ENCODE data around the gene DENND1A.
"Not testable (repeated sequence)": the region's sequence is repeated elsewhere in the genome, so short reads cannot be mapped to it uniquely, and the experiment has no call there.

The DENND1A gene

GRCh38 chr9:123761905-123762605, 167.9 kb downstream of the DENND1A start:
- DNase-seq, result no peak

- no peak for DNase-seq
Observed at GRCh38 chr9:123757960-123758359, 172.0 kb downstream of the DENND1A start.

GRCh38 chr9:123757547-123757946, 172.4 kb downstream of the DENND1A start:
- no peak for DNase-seq

- DNase-seq, result no peak
Observed at GRCh38 chr9:123756484-123757106, 173.3 kb downstream of the DENND1A start.

GRCh38 chr9:123753669-123754258, 176.2 kb downstream of the DENND1A start:
- no peak for DNase-seq

GRCh38 chr9:123753016-123753415, 176.9 kb downstream of the DENND1A start:
- DNase-seq, result no peak

- DNase-seq, result no peak
Observed at GRCh38 chr9:123749580-123750202, 180.2 kb downstream of the DENND1A start.

GRCh38 chr9:123746765-123747164, 183.2 kb downstream of the DENND1A start:
- DNase-seq, result no peak

GRCh38 chr9:123745933-123746332, 184.0 kb downstream of the DENND1A start:
- DNase-seq, result no peak

- no peak for DNase-seq
Observed at GRCh38 chr9:123745451-123745850, 184.5 kb downstream of the DENND1A start.

- no peak for DNase-seq
Observed at GRCh38 chr9:123743737-123744136, 186.2 kb downstream of the DENND1A start.

- DNase-seq, result no peak
Observed at GRCh38 chr9:123742009-123742767, 187.7 kb downstream of the DENND1A start.

GRCh38 chr9:123741214-123741613, 188.7 kb downstream of the DENND1A start:
- no peak for DNase-seq

- DNase-seq, result no peak
Observed at GRCh38 chr9:123739902-123740301, 190.0 kb downstream of the DENND1A start.

- DNase-seq, result no peak
Observed at GRCh38 chr9:123739387-123739786, 190.5 kb downstream of the DENND1A start.

GRCh38 chr9:123738648-123739047, 191.3 kb downstream of the DENND1A start:
- no peak for DNase-seq

- no peak for DNase-seq
Observed at GRCh38 chr9:123735376-123735775, 194.6 kb downstream of the DENND1A start.

GRCh38 chr9:123728571-123728970, 201.4 kb downstream of the DENND1A start:
- DNase-seq, result not testable (repeated sequence)

GRCh38 chr9:123727332-123727731, 202.6 kb downstream of the DENND1A start:
- no peak for DNase-seq

- no peak for DNase-seq
Observed at GRCh38 chr9:123725389-123725788, 204.5 kb downstream of the DENND1A start.

GRCh38 chr9:123724211-123724796, 205.6 kb downstream of the DENND1A start:
- DNase-seq, result peak; percentile 3

- DNase-seq, result no peak
Observed at GRCh38 chr9:123723135-123723875, 206.6 kb downstream of the DENND1A start.
